HG02943 (cell line): ENCODE data around the gene MCOLN2.
A peak's percentile ranks its signal among the peaks of the same experiment; 100 is the strongest.
"Not testable (repeated sequence)": the region's sequence is repeated elsewhere in the genome, so short reads cannot be mapped to it uniquely, and the experiment has no call there.

ENCODE experiments used
- ATAC-seq: cut with Tn5 transposase; IDR thresholded peaks from one replicate; pipeline ENCODE4 v1.9.1; 2021; ENCODE audit warnings: mild to moderate bottlenecking, low read depth, moderate library complexity; ENCODE audit not compliant: unreplicated experiment

Gene MCOLN2

GRCh38 chr1:84986561-84986960 lies 10.4 kb downstream of the MCOLN2 start:
- ATAC-seq = not testable (repeated sequence)

GRCh38 chr1:84985365-84985764 lies 11.5 kb downstream of the MCOLN2 start:
- ATAC-seq = no peak

GRCh38 chr1:84982395-84982794 lies 14.5 kb downstream of the MCOLN2 start:
- ATAC-seq = no peak

- ATAC-seq = no peak
Measured at GRCh38 chr1:84975035-84975434, 21.9 kb downstream of the MCOLN2 start.

- peak; percentile 35 for ATAC-seq
Measured at GRCh38 chr1:84973498-84974334, 23.2 kb downstream of the MCOLN2 start.

GRCh38 chr1:84972377-84972987 lies 24.4 kb downstream of the MCOLN2 start:
- peak; percentile 42 for ATAC-seq

GRCh38 chr1:84971957-84972356 lies 25.0 kb downstream of the MCOLN2 start:
- ATAC-seq = peak; percentile 36

GRCh38 chr1:84969489-84970250 lies 27.2 kb downstream of the MCOLN2 start:
- peak; percentile 49 for ATAC-seq

- ATAC-seq = no peak
Measured at GRCh38 chr1:84968865-84969264, 28.0 kb downstream of the MCOLN2 start.

- no peak for ATAC-seq
Measured at GRCh38 chr1:84968101-84968500, 28.8 kb downstream of the MCOLN2 start.

GRCh38 chr1:84967666-84968065 lies 29.2 kb downstream of the MCOLN2 start:
- no peak for ATAC-seq

GRCh38 chr1:84963021-84963420 lies 33.9 kb downstream of the MCOLN2 start:
- ATAC-seq = no peak

GRCh38 chr1:84961316-84961715 lies 35.6 kb downstream of the MCOLN2 start:
- ATAC-seq = no peak

- ATAC-seq = no peak
Measured at GRCh38 chr1:84960371-84960770, 36.5 kb downstream of the MCOLN2 start.

GRCh38 chr1:84959294-84959693 lies 37.6 kb downstream of the MCOLN2 start:
- no peak for ATAC-seq

GRCh38 chr1:84957966-84958365 lies 38.9 kb downstream of the MCOLN2 start:
- ATAC-seq = no peak

- no peak for ATAC-seq
Measured at GRCh38 chr1:84956655-84957054, 40.3 kb downstream of the MCOLN2 start.

GRCh38 chr1:84956097-84956496 lies 40.8 kb downstream of the MCOLN2 start:
- no peak for ATAC-seq

GRCh38 chr1:84949664-84950063 lies 47.2 kb downstream of the MCOLN2 start:
- no peak for ATAC-seq

- ATAC-seq = no peak
Measured at GRCh38 chr1:84947536-84948410, 49.1 kb downstream of the MCOLN2 start.
